Measurements from ENCODE around the gene NCAM1. TPM values are rescaled to one million over a fixed set of nuclear protein-coding genes. Genes with fewer than 3 reads are reported as not detected.

NCAM1 gene
- total RNA-seq, 3 donors from 2014 or later = 6.3 to 97.0 (median 9.3) TPM

- ATAC-seq (no peak), DNase-seq (no peak)
- no peaks in the 10 kb centered on the region for H3K36me3 ChIP-seq (ENCODE audit: low read depth)
- no peaks in the 10 kb centered on the region for H3K9me3 ChIP-seq
- TF ChIP-seq CTCF (IDR thresholded peaks at IDR 0.05) = no peak
- H3K4me3 ChIP-seq = no peak overlapping the region
- H3K4me1 ChIP-seq (ENCODE audit: low read depth) = no peaks in the 10 kb centered on the region
- intact Hi-C loops (cut with DNase I, micrococcal nuclease) = no loop called here
These were observed 129.7 kb downstream of the NCAM1 start for GRCh38 chr11:113090716-113091480.

GRCh38 chr11:113091481-113091780 lies 130.2 kb downstream of the NCAM1 start:
- no peaks in the 10 kb centered on the region for H3K36me3 ChIP-seq (ENCODE audit: low read depth)
- intact Hi-C loops (cut with DNase I, micrococcal nuclease) = no loop called here
- DNase-seq (no peak), ATAC-seq (no peak)
- no peaks in the 10 kb centered on the region for H3K9me3 ChIP-seq
- H3K4me1 ChIP-seq (ENCODE audit: low read depth) = no peaks in the 10 kb centered on the region
- no peak overlapping the region for H3K4me3 ChIP-seq
- TF ChIP-seq CTCF (IDR thresholded peaks at IDR 0.05) = no peak

DNA sequence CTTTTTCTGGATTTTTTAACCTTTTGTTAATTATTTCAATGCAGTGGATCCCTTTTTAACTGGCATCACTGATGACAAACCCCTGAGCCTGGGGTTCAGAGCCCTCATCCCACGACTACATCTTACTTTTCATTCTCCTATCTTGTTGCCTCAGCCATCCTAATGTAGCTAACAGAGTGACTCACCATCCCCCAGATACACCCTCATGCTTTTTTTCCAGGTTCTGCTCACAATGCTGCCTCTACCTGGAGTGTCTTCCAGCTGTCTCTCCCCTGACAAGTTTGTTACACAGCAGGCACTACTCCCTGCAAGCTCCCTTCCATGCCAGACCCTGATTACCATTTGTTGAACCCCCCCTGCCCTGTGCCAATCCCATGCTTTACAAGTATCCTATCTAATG lies 135.4 kb downstream of the NCAM1 start:
- Histone ChIP-seq H3K36me3 (ENCODE audit: low read depth) (no peaks in the 10 kb centered on the region), H3K9me3 (no peaks in the 10 kb centered on the region), H3K4me1 (ENCODE audit: low read depth) (no peaks in the 10 kb centered on the region), H3K4me3 (no peak overlapping the region)
- ATAC-seq = no peak
- intact Hi-C loops (cut with DNase I, micrococcal nuclease) = no loop called here
- TF ChIP-seq CTCF (IDR thresholded peaks at IDR 0.05) = no peak
- DNase-seq = no peak

GRCh38 chr11:113103932-113104690 lies 142.9 kb downstream of the NCAM1 start:
- DNase-seq = no peak
- Histone ChIP-seq H3K36me3 (ENCODE audit: low read depth) (no peaks in the 10 kb centered on the region), H3K4me1 (ENCODE audit: low read depth) (no peaks in the 10 kb centered on the region), H3K4me3 (no peak overlapping the region), H3K9me3 (no peaks in the 10 kb centered on the region)
- no peak for TF ChIP-seq CTCF (IDR thresholded peaks at IDR 0.05)
- no peak for ATAC-seq
- intact Hi-C loops (cut with DNase I, micrococcal nuclease) = no loop called here

GRCh38 chr11:113104691-113105251 lies 143.6 kb downstream of the NCAM1 start:
- intact Hi-C loops (cut with DNase I, micrococcal nuclease) = no loop called here
- Histone ChIP-seq H3K4me3 (no peak overlapping the region), H3K36me3 (ENCODE audit: low read depth) (no peaks in the 10 kb centered on the region), H3K9me3 (no peaks in the 10 kb centered on the region), H3K4me1 (ENCODE audit: low read depth) (no peaks in the 10 kb centered on the region)
- DNase-seq (no peak), ATAC-seq (no peak)
- no peak for TF ChIP-seq CTCF (IDR thresholded peaks at IDR 0.05)

Measured in mucosa of descending colon (tissue), 3 donors.